Inflammatory macrophage treated with lipopolysaccharide for 1 hour (primary cell): ENCODE results near the gene HS6ST3.

ENCODE experiments used
- DNase-seq, 2 donors: peaks; one replicate each; pipeline ENCODE4 v3.0.0-alpha.2; 2020 to 2022

The HS6ST3 gene

GRCh38 chr13:96803456-96804100, 713.7 kb downstream of the HS6ST3 start:
- DNase-seq: no peak

- no peak for DNase-seq
These were observed 714.3 kb downstream of the HS6ST3 start for GRCh38 chr13:96804174-96804573.

- DNase-seq: no peak
These were observed 716.8 kb downstream of the HS6ST3 start for GRCh38 chr13:96806746-96807145.

GRCh38 chr13:96809366-96810096, 719.6 kb downstream of the HS6ST3 start:
- DNase-seq: no peak

GRCh38 chr13:96810104-96810503, 720.2 kb downstream of the HS6ST3 start:
- no peak for DNase-seq

GRCh38 chr13:96811049-96811448, 721.1 kb downstream of the HS6ST3 start:
- DNase-seq: no peak

- DNase-seq: no peak
These were observed 726.4 kb downstream of the HS6ST3 start for GRCh38 chr13:96816261-96816660.

GRCh38 chr13:96816874-96817273, 727.0 kb downstream of the HS6ST3 start:
- DNase-seq: no peak

GRCh38 chr13:96817336-96817941, 727.5 kb downstream of the HS6ST3 start:
- peak in 1 of 2 donors; percentile 6 for DNase-seq

- no peak for DNase-seq
These were observed 729.5 kb downstream of the HS6ST3 start for GRCh38 chr13:96819375-96819774.

- DNase-seq: no peak
These were observed 731.5 kb downstream of the HS6ST3 start for GRCh38 chr13:96821381-96821780.

GRCh38 chr13:96821971-96822370, 732.1 kb downstream of the HS6ST3 start:
- no peak for DNase-seq

GRCh38 chr13:96822895-96823294, 733.0 kb downstream of the HS6ST3 start:
- DNase-seq: no peak

- peak; percentile 18 to 38 for DNase-seq
These were observed 734.2 kb downstream of the HS6ST3 start for GRCh38 chr13:96824140-96824539.

- no peak for DNase-seq
These were observed 735.7 kb downstream of the HS6ST3 start for GRCh38 chr13:96825653-96826052.

- DNase-seq: no peak
These were observed 744.7 kb downstream of the HS6ST3 start for GRCh38 chr13:96834626-96835025.

- no peak for DNase-seq
These were observed 745.6 kb downstream of the HS6ST3 start for GRCh38 chr13:96835546-96835945.

GRCh38 chr13:96836733-96837132, 746.8 kb downstream of the HS6ST3 start:
- DNase-seq: no peak

- DNase-seq: no peak
These were observed 747.9 kb downstream of the HS6ST3 start for GRCh38 chr13:96837809-96838208.

GRCh38 chr13:96844195-96844594, 754.3 kb downstream of the HS6ST3 start:
- no peak for DNase-seq

GRCh38 chr13:96844616-96845015, 754.7 kb downstream of the HS6ST3 start:
- DNase-seq: no peak

GRCh38 chr13:96848286-96848685, 758.4 kb downstream of the HS6ST3 start:
- DNase-seq: no peak

- DNase-seq: no peak
These were observed 759.2 kb downstream of the HS6ST3 start for GRCh38 chr13:96849091-96849490.

GRCh38 chr13:96850538-96851145, 760.7 kb downstream of the HS6ST3 start:
- DNase-seq: no peak
